Right ventricle myocardium superior (tissue), 1 donor: ENCODE data around the gene WDR90. TPM values are rescaled to one million over a fixed set of nuclear protein-coding genes. Genes with fewer than 3 reads are reported as not detected.

Source experiments
- ATAC-seq: fragments of 200-7000 bp; cut with Tn5 transposase; one replicate; pipeline ENCODE4 v1.9.1; 2020; ENCODE audit warnings: mild to moderate bottlenecking; ENCODE audit not compliant: poor library complexity
- DNase-seq: peaks from one replicate; pipeline ENCODE4 v3.0.0-alpha.2; 2020
- intact Hi-C: fragments of 100-400 bp; cut with DNase I; formaldehyde crosslinking; loops from one replicate; pipeline ENCODE4 v1.11.2; 2022
- total RNA-seq: library from RNA; stranded (reverse); fragmentation: NEBNext Ultra II Directional; extraction: Animal tissue kit (Norgen Biotek cat#: 25700); gene quantifications from one replicate; pipeline ENCODE4 v1.2.1, GENCODE V29; 2021
- donor health status: DM: no; HTN: yes; CAD: no; lungs with severe emphysema.

The WDR90 gene
- total RNA-seq, 1 donor from 2014 or later: 10.8 TPM

DNA sequence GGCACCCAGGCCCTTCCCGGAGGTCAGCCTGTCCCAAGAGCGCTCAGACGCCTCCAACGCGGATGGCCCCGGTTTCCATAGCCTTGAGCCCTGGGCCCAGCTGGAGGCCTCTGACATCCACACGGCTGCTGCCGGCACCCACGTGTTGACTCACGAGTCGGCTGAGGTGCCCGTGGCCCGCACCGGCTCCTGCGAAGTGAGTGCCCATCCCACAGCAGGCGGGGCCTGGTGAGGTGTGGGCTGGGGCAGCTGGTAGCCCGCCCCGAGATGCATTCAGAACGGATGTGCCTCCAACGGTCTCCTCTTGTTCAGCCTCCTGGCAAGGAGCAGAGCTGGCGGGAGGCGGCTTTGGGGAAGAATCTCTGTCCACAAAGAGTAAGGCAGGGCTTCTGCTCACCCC is 2.7 kb downstream of the WDR90 start:
- DNase-seq (no peak), ATAC-seq (no peak)
- intact Hi-C loops: no loop called here

GRCh38 chr16:652454-653305 is 3.5 kb downstream of the WDR90 start:
- DNase-seq (no peak), ATAC-seq (no peak)
- intact Hi-C loops: no loop called here

DNA sequence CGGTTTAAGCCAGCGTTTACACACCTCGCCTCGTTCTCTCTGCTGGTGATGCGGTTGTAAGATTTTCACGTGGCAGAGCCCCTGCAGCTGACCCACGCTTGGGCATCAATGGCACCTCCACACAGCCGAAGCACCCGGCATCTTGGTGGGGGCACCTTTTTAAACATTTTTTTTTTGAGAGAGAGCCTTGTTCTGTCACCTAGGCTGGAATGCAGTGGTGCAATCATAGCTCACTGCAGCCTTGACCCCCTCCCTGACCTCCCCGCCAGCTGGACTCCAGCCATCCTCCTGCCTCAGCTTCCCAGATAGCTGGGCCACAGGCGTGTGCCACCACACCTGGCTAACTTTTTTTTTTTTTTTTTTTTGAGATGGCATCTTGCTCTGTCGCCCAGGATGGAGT is 4.9 kb downstream of the WDR90 start:
- intact Hi-C loops: no loop called here

DNA sequence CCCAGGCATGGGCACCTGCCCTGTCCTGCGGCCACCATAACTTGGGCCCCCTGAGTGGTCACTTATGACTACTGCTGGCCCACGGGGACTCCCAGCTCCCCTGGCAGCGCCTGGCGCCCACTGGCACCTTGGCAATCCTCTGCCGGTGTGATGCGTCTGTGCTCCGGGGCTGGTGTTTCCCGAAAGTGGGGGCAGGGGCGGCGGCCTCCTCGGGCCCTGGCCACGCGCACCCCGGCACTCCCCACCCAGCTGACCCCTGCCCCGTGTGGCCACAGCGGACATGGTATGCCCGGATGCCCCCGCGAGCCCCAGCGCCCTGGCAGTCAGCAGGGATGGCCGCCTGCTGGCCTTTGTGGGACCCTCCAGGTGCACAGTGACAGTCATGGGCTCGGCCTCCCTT is 8.3 kb downstream of the WDR90 start:
- intact Hi-C loops: no loop called here
- DNase-seq (no peak), ATAC-seq (no peak)

More for the DNA sequence above, 4.9 kb downstream of the WDR90 start:
- no peak for ATAC-seq
- no peak for DNase-seq

- no peak for ATAC-seq
- intact Hi-C loops: no loop called here
- no peak for DNase-seq
These were observed 9.8 kb downstream of the WDR90 start for GRCh38 chr16:658679-659571.

DNA sequence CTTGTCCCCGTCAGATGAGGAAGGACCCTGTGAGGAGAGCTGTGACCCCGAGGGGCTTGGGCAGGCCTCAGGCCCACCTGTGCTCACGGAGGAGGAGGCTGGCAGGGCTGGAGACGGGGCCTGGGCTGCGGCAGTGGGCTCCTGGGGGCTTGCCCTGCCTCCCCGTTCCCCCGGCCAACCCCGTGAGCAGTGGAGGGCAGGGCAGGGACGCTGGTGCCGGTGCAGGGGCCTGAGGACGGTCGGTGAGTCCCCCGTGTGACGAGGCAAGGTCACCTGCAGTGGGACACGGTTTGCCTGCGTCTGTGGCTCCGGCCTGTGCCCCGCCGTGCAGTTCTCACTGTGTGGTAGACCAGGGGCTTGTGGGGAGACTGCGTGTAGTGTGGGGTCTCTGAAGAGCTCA is 10.5 kb downstream of the WDR90 start:
- no peak for ATAC-seq
- intact Hi-C loops: no loop called here
- DNase-seq: no peak

DNA sequence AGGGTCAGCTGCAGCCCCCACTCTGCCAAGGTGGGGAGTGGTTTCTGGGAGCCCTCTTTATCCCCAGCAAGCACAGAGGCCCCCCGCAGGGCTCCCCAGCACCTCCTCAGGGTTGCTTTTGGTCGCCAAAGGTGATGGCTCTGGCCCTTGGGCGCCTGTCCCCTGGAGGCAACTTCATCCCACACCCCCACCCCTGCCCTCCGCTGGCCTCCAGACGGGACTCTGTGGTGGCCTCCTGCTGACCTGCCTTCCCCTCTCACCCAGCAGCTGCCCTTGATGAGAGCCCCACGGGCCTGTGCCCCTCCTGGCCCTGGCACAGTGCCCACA is 10.9 kb downstream of the WDR90 start:
- ATAC-seq (no peak), DNase-seq (no peak)
- intact Hi-C loops: no loop called here

DNA sequence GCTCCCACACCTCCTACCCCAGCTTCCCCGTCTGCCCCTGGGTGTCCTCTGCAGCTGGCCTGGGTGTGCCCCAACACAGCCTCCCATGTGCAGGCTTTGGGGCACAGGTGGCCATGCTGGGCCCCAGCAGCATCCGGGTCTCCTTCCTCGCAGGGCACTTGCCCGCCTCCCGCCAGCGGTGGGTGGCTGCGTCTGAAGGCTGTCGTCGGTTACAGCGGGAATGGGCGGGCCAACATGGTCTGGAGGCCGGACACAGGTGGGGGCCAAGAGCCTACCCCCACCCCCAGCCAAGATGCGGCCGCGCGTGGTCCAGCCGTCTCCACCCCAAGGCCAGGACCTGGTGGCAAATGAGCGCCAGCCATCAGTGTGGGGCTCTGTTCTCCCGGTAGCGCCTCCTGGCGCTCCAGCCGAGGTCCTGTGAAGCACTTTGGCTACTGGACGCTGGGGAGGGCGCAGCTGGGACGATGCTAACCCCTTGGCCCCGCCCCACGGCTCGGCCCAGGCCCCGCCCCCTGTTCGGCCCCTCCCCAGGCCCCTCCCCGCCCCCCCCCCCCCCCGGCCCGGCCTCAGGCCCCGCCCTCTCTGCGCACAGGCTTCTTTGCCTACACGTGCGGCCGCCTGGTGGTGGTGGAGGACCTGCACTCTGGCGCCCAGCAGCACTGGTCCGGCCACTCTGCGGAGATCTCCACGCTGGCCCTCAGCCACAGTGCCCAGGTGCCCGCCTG is 11.5 kb downstream of the WDR90 start:
- peak; percentile 94 for DNase-seq
- peak; percentile 90 for ATAC-seq
- intact Hi-C loops: no loop called here

GRCh38 chr16:661184-661821 is 12.1 kb downstream of the WDR90 start:
- ATAC-seq (peak; percentile 1), DNase-seq (no peak)
- intact Hi-C loops: no loop called here

DNA sequence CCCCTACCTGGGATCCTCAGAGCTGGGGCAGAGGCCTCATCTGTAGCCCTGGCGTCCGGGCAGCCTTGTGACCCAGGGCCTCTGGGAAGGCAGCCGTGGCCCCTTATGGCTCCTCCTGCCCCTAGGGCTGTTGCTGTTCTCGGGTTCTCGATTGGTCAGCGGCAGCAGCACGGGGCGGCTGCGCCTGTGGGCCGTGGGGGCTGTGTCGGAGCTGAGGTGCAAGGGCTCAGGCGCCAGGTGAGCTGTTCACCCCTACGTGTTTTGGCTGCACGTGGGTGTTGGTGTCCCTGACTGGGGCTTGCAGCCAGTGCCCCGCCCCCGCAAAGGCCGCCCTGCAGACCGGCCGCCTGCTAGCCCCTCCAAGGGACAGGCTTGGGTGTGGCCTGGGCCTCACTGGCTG is 12.9 kb downstream of the WDR90 start:
- intact Hi-C loops: no loop called here
- DNase-seq (no peak), ATAC-seq (no peak)

DNA sequence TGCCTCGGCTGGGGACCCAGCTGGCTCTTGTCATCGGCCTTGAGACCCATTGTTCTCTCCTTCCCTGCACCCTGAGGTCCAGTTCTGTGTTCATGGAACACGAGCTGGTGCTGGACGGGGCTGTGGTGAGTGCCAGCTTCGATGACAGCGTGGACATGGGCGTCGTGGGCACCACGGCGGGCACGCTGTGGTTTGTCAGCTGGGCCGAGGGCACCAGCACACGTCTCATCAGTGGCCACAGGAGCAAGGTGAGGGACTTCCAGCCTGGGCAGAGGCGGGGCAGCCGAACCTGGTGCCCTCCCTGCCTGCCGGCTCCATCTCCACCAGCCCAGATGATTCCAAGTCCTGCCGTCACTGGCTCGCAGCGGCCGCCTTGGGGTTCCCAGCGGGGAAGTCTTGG is 13.4 kb downstream of the WDR90 start:
- ATAC-seq: no peak
- no peak for DNase-seq
- intact Hi-C loops: no loop called here

- no peak for ATAC-seq
- intact Hi-C loops: no loop called here
These were observed 17.4 kb downstream of the WDR90 start for GRCh38 chr16:666572-666971.

GRCh38 chr16:667113-667779 is 18.1 kb downstream of the WDR90 start:
- ATAC-seq: no peak
- no peak for DNase-seq
- intact Hi-C loops: no loop called here

More at GRCh38 chr16:666572-666971, 17.4 kb downstream of the WDR90 start:
- DNase-seq: no peak

DNA sequence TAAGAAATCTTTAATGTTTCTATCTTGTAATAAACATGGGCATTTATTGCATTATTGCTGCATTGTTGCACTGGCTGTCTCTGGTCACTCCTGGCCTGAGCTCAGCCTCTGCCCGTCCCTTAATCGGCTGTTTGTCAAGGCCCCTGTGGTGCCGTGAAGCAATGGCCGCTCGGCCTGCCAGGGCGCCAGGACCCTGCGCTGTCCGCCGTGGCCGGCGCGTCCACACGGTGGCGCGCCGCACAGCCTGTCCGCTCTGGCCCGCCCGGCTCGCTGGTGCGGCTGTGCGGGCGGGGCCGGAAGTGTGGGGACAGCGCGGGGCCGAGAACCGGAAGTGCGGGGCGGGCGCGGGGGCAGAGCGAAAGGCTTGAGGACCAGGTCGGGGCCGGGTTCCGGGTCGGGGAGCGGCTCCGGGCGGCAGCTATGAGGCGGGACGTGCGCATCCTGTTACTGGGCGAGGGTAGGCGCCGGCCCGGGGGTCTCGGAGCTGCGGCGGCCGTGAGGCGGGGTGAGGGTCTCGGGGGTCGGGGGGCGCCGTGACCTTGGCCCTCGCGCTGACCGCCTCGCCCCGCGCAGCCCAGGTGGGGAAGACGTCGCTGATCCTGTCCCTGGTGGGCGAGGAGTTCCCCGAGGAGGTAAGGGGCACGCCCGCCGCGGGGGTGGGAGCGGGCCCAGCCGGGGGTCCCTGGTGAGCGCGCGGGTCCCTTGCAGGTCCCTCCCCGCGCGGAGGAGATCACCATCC is 18.8 kb downstream of the WDR90 start, which contains the start of gene RHOT2:
Gene RHOT2 (plus strand): TSS at position 353 of the 739 bp plus-strand sequence. CDS start 68 bp downstream, at position 421.
- DNase-seq (peak; percentile 97), ATAC-seq (peak; percentile 95)
- intact Hi-C loops: no loop called here

DNA sequence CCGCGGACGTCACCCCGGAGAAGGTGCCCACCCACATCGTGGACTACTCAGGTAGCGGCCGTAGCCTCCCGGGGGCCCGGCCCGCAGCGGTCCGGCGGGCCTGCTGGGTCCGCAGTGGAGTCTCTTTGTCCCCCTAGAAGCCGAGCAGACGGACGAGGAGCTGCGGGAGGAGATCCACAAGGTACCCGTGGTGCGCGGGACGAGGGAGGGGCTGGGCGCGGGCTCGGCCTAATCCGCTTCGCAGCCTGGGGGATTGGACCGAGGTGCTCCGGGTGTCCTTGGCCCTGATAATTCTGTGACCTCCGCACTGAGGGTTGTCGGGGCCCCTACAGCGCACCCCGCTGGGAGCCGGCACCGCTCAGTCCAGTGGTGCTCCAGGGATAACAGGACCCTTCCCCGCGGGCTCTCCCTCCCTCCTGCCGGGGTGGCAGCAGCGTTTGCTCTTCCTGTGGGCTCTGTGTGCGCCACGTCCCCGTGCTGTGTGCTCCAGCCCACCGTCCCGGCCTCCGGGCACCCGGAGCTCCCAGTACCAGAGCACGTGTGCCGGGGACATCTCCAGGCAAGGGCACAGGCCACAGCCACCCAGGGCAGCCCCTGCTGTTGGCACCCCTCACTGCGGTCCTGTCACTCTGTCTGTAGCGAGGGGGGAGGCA is 19.5 kb downstream of the WDR90 start:
- intact Hi-C loops: no loop called here
- ATAC-seq: peak; percentile 4
- DNase-seq: no peak

DNA sequence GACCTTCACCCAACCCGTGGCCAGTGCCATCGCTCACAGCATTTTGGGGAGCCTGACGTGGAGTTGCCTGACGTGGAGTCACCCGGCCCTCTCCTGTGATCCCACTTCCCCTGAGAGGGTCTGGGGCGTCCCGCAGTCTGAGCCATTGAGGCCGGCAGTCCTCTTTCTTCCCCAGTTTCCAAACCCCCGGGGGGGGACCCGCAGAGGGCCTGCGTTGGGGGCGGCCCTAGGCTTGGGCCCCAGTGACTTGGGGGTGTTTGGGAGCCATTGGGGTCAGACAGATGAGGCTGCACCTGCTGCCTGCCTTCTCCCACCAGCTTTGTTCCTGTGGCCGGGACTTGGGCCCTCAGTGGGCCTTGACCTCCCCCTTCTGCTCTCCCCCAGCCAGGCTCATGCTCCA is 20.5 kb downstream of the WDR90 start:
- ATAC-seq (no peak), DNase-seq (no peak)
- intact Hi-C loops: no loop called here
